Vagina (tissue), 2 donors: ENCODE data around the gene VMP1. TPM values are rescaled to one million over a fixed set of nuclear protein-coding genes. Genes with fewer than 3 reads are reported as not detected.

Source experiments
- DNase-seq, 2 donors: peaks; one replicate each; pipeline ENCODE4 v3.0.0-alpha.2; 2017; ENCODE audit errors: extremely low spot score in 2 of 2
- H3K27ac ChIP-seq: fragments of 200-600 bp; sonication (generic); one replicate; pipeline ENCODE4 v1.5.1; 2019
- H3K27me3 ChIP-seq: fragments of 200-600 bp; sonication (generic); one replicate; pipeline ENCODE4 v1.5.1; 2019
- H3K36me3 ChIP-seq, 2 donors: fragments of 200-600 bp; sonication (generic); one replicate each; pipeline ENCODE4 v1.5.1; 2017 to 2019
- H3K4me1 ChIP-seq: fragments of 200-600 bp; sonication (generic); one replicate; pipeline ENCODE4 v1.5.1; 2019
- H3K4me3 ChIP-seq, 2 donors: fragments of 200-600 bp; sonication (generic); 1 replicate in 1 of 2; 2 replicates in 1 of 2; pipeline ENCODE4 v1.5.1; 2016 to 2019
- H3K9me3 ChIP-seq: fragments of 200-600 bp; sonication (generic); one replicate; pipeline ENCODE4 v1.5.1; 2019
- POLR2A ChIP-seq, 2 donors: fragments of 450-650 bp; IDR thresholded peaks; one replicate each; pipeline ENCODE4 v1.6.1; 2017; ENCODE audit warnings: antibody characterized with exemption in 2 of 2, mild to moderate bottlenecking in 2 of 2, moderate library complexity in 2 of 2
- POLR2AphosphoS5 ChIP-seq, 2 donors: sonication (generic); formaldehyde crosslinking; IDR thresholded peaks; one replicate each; pipeline ENCODE4 v1.9.0; 2017; ENCODE audit warnings: antibody characterized with exemption in 2 of 2, mild to moderate bottlenecking in 2 of 2, low read depth in 1 of 2; ENCODE audit not compliant: insufficient read depth in 1 of 2
- intact Hi-C: fragments of 100-400 bp; cut with DNase I; formaldehyde crosslinking; loops from one replicate; pipeline ENCODE4 v1.15.1; 2023
- total RNA-seq: library from RNA; depleted of rRNA; stranded (reverse); fragments of >200 nt; gene quantifications from one replicate; pipeline ENCODE4 v1.2.3, GENCODE V29; 2016
- TF ChIP-seq, protein P1 (sequence below), 3 experiments: fragments of 450-650 bp in 2 of 3; fragments of 200-600 bp in 1 of 3; sonication (generic) in 1 of 3; IDR thresholded peaks; one replicate each; pipeline ENCODE4 v1.5.1; 2017 to 2019; ENCODE audit warnings: antibody characterized with exemption in 3 of 3, mild to moderate bottlenecking in 2 of 3, moderate library complexity in 2 of 3

The VMP1 gene
- total RNA-seq, 1 donor from 2014 or later = 380 TPM

DNA sequence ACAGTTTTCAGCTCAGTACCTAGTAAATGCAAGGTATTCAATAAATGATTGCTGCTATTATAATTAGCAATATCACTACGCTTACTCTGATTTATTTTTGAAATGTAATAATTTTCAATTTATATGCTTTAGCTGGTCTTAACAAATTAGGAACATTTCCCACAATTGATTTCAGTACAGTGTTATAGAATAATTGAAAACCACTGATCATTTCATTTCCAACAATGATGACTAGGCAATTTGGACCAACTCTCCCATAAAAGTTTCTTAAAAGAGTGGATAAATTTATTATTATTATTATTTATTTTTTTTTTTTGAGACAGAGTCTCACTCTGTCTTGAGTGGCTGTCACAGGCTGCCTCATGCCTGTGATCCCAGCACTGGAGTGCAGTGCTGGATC lies 41.1 kb downstream of the VMP1 start:
- intact Hi-C loops = no loop called here
- Histone ChIP-seq H3K36me3 (no peaks in the 10 kb centered on the region), H3K27ac (no peak overlapping the region), H3K4me1 (no peaks in the 10 kb centered on the region), H3K27me3 (no peaks in the 10 kb centered on the region), H3K4me3 (no peak overlapping the region), H3K9me3 (no peaks in the 10 kb centered on the region)
- DNase-seq = no peak
- TF ChIP-seq, protein P1, sequence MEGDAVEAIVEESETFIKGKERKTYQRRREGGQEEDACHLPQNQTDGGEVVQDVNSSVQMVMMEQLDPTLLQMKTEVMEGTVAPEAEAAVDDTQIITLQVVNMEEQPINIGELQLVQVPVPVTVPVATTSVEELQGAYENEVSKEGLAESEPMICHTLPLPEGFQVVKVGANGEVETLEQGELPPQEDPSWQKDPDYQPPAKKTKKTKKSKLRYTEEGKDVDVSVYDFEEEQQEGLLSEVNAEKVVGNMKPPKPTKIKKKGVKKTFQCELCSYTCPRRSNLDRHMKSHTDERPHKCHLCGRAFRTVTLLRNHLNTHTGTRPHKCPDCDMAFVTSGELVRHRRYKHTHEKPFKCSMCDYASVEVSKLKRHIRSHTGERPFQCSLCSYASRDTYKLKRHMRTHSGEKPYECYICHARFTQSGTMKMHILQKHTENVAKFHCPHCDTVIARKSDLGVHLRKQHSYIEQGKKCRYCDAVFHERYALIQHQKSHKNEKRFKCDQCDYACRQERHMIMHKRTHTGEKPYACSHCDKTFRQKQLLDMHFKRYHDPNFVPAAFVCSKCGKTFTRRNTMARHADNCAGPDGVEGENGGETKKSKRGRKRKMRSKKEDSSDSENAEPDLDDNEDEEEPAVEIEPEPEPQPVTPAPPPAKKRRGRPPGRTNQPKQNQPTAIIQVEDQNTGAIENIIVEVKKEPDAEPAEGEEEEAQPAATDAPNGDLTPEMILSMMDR (IDR thresholded peaks at IDR 0.05) = no peak
- no peak for TF ChIP-seq POLR2AphosphoS5 (IDR thresholded peaks at IDR 0.05; ENCODE audit: insufficient read depth in 1 of 2, low read depth in 1 of 2)
- no peak for TF ChIP-seq POLR2A (IDR thresholded peaks at IDR 0.05)

GRCh38 chr17:59751955-59752413 lies 44.5 kb downstream of the VMP1 start:
- Histone ChIP-seq H3K27ac (no peak overlapping the region), H3K27me3 (no peaks in the 10 kb centered on the region), H3K36me3 (no peaks in the 10 kb centered on the region), H3K9me3 (no peaks in the 10 kb centered on the region), H3K4me3 (no peak overlapping the region), H3K4me1 (peaks cover 20% of the 10 kb centered on the region)
- DNase-seq = no peak
- intact Hi-C loops = loop anchor here (5.0 kb wide), 2 partner anchors 90 to 115 kb away; no protein-coding TSS in a partner anchor
- TF ChIP-seq POLR2AphosphoS5 (IDR thresholded peaks at IDR 0.05; ENCODE audit: insufficient read depth in 1 of 2, low read depth in 1 of 2) (no peak), POLR2A (IDR thresholded peaks at IDR 0.05) (no peak)
- TF ChIP-seq, protein P1 (IDR thresholded peaks at IDR 0.05) = no peak

DNA sequence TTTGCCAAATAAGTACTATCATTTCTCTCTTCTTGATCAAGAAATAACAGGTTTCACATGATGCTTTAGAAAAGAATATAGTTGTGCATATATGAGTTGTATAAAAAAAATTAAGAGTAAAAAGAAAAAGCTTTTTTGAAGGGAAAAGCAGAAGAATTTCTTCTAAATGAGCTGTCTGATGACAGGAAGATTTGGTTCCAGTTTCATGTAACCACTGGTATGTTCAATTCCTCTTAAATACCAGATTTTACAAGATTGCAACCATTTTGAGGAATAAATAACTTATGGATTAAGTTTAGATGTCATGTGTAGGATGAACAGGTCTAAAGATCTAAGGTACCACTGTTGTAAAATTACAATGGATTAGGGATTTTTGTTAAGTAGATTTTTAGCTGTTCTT lies 45.0 kb downstream of the VMP1 start:
- no peaks in the 10 kb centered on the region for H3K27me3 ChIP-seq
- H3K27ac ChIP-seq = no peak overlapping the region
- TF ChIP-seq POLR2A (IDR thresholded peaks at IDR 0.05) = no peak
- TF ChIP-seq, protein P1 (IDR thresholded peaks at IDR 0.05) = no peak
- TF ChIP-seq POLR2AphosphoS5 (IDR thresholded peaks at IDR 0.05; ENCODE audit: insufficient read depth in 1 of 2, low read depth in 1 of 2) = no peak
- H3K4me1 ChIP-seq = peaks cover 20% of the 10 kb centered on the region
- no peaks in the 10 kb centered on the region for H3K36me3 ChIP-seq
- H3K4me3 ChIP-seq = no peak overlapping the region
- intact Hi-C loops = loop anchor here (5.0 kb wide), 2 partner anchors 90 to 115 kb away; no protein-coding TSS in a partner anchor
- no peak for DNase-seq
- no peaks in the 10 kb centered on the region for H3K9me3 ChIP-seq

DNA sequence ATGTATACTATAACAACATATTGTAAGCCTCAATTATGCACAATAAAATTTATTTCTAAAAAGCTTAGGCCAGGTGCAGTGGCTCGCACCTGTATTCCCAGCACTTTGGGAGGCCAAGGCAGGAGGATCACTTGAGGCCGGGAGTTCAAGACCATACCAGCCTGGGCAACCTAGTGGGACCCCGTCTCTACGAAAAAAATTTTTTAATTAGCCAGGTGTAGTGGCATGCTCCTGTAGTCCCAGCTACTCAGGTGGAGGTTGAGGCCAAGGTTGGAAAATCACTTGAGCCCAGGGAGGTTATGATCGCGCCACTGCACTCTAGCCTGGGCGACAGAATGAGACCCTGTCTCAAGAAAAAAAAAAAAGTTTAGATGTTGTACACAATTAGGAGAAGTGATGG lies 45.5 kb downstream of the VMP1 start:
- TF ChIP-seq, protein P1 (IDR thresholded peaks at IDR 0.05) = no peak
- TF ChIP-seq POLR2AphosphoS5 (IDR thresholded peaks at IDR 0.05; ENCODE audit: insufficient read depth in 1 of 2, low read depth in 1 of 2) = no peak
- TF ChIP-seq POLR2A (IDR thresholded peaks at IDR 0.05) = no peak
- no peaks in the 10 kb centered on the region for H3K9me3 ChIP-seq
- intact Hi-C loops = loop anchor here (5.0 kb wide), 2 partner anchors 89 to 114 kb away; no protein-coding TSS in a partner anchor
- H3K27me3 ChIP-seq = no peaks in the 10 kb centered on the region
- H3K36me3 ChIP-seq = no peaks in the 10 kb centered on the region
- H3K4me1 ChIP-seq = peaks cover 20% of the 10 kb centered on the region
- H3K4me3 ChIP-seq = no peak overlapping the region
- DNase-seq = no peak
- H3K27ac ChIP-seq = no peak overlapping the region
